HG02763 (cell line): ENCODE results near the gene XYLB.
"Not testable (repeated sequence)": the region's sequence is repeated elsewhere in the genome, so short reads cannot be mapped to it uniquely, and the experiment has no call there.

ENCODE experiments used
- ATAC-seq: cut with Tn5 transposase; IDR thresholded peaks from one replicate; pipeline ENCODE4 v1.9.1; 2021; ENCODE audit warnings: mild to moderate bottlenecking, moderate library complexity; ENCODE audit not compliant: unreplicated experiment

The XYLB gene

GRCh38 chr3:38386992-38387750 is 40.6 kb downstream of the XYLB start:
- ATAC-seq = no peak

- no peak for ATAC-seq
Measured at GRCh38 chr3:38387862-38388261, 41.3 kb downstream of the XYLB start.

GRCh38 chr3:38392604-38393163 is 46.1 kb downstream of the XYLB start:
- ATAC-seq = no peak

GRCh38 chr3:38396239-38396638 is 49.7 kb downstream of the XYLB start:
- ATAC-seq = no peak

GRCh38 chr3:38396861-38397260 is 50.3 kb downstream of the XYLB start:
- ATAC-seq = no peak

GRCh38 chr3:38397320-38397719 is 50.7 kb downstream of the XYLB start:
- ATAC-seq = no peak

GRCh38 chr3:38401246-38401962 is 54.8 kb downstream of the XYLB start:
- no peak for ATAC-seq

- ATAC-seq = no peak
Measured at GRCh38 chr3:38404286-38404685, 57.7 kb downstream of the XYLB start.

- no peak for ATAC-seq
Measured at GRCh38 chr3:38411591-38411990, 65.0 kb downstream of the XYLB start.

GRCh38 chr3:38420758-38421157 is 74.2 kb downstream of the XYLB start:
- not testable (repeated sequence) for ATAC-seq

- ATAC-seq = no peak
Measured at GRCh38 chr3:38421679-38422336, 75.2 kb downstream of the XYLB start.

- not testable (repeated sequence) for ATAC-seq
Measured at GRCh38 chr3:38426798-38427426, 80.3 kb downstream of the XYLB start.

GRCh38 chr3:38432871-38433658 is 86.5 kb downstream of the XYLB start:
- ATAC-seq = not testable (repeated sequence)

- not testable (repeated sequence) for ATAC-seq
Measured at GRCh38 chr3:38433661-38434060, 87.1 kb downstream of the XYLB start.

- not testable (repeated sequence) for ATAC-seq
Measured at GRCh38 chr3:38438436-38439069, 92.0 kb downstream of the XYLB start.

GRCh38 chr3:38443205-38443604 is 96.6 kb downstream of the XYLB start:
- not testable (repeated sequence) for ATAC-seq

- ATAC-seq = no peak
Measured at GRCh38 chr3:38446085-38446686, 99.6 kb downstream of the XYLB start.

- ATAC-seq = no peak
Measured at GRCh38 chr3:38446812-38447211, 100.2 kb downstream of the XYLB start.

- no peak for ATAC-seq
Measured at GRCh38 chr3:38450853-38451252, 104.3 kb downstream of the XYLB start.
